NCI-H226 (cell line): Measurements from ENCODE around the gene NDE1.
"Not testable (repeated sequence)": the region's sequence is repeated elsewhere in the genome, so short reads cannot be mapped to it uniquely, and the experiment has no call there.

Experiments
- DNase-seq: peaks from one replicate; pipeline ENCODE4 v3.0.0-alpha.2; 2015

NDE1 gene

GRCh38 chr16:15653227-15653626, 3.2 kb downstream of the NDE1 start:
- DNase-seq = no peak

DNA sequence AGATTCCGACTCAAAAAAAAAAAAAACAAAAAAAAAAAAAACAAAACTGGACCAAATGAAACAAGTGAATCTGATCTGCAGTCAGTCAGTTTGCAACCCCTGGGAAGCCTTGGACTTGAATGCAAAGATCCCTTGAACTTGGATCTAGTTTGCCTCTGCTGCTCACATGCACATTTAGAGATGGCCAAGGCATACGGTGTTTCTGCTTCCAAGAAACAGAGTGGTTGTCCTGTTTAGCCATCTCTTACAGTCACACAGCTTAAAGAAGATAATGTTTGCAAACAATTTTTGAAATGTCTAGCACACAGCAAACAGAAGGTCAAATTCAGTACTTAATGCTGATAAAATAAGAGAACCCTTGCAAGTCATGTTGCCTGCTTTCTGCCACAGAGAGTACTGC, 4.5 kb downstream of the NDE1 start:
- DNase-seq = no peak

DNA sequence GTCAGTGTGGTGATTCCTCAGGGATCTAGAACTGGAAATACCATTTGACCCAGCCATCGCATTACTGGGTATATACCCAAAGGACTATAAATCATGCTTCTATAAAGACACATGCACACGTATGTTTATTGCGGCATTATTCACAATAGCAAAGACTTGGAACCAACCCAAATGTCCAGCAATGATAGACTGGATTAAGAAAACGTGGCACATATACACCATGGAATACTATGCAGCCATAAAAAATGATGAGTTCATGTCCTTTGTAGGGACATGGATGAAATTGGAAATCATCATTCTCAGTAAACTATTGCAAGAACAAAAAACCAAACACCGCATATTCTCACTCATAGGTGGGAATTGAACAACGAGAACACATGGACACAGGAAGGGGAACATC, 5.5 kb downstream of the NDE1 start:
- DNase-seq = not testable (repeated sequence)

DNA sequence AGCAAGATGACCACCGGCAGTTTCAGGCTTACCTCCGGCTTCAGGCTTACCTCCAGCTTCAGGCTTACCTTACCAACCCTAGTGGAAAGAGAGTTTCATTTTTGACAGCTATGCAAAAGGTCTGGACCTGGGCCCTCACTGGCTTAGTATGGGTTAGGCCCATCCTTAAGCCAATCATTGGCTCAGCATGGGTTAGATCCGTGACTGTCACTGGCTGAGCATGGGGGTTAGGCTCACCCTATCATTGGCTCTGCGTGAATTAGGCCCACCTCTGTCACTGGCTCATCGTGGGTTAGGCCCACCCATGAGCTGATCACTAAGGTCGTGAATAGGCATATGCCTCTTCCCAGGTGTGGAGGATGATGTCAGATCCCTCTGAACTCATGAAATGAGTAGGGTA, 8.1 kb downstream of the NDE1 start:
- DNase-seq = no peak

DNA sequence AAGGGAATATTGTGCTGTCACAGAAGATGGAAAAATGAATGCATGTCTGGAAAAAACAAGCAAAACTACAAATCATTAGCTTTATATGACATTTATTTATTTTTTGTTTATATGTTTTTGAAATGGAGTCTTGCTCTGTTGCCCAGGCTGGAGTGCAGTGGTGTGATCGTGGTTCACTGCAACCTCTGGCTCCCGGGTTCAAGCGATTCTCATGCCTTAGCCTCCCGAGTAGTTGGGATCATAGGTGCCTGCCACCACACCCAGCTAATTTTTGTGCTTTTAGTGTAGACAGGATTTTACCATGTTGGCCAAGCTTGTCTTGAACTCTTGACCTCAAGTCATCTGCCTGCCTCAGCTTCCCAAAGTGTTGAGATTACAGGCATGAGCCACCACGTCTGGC, 8.5 kb downstream of the NDE1 start:
- no peak for DNase-seq

- DNase-seq = no peak
Observed at GRCh38 chr16:15660203-15660601, 10.2 kb downstream of the NDE1 start.

GRCh38 chr16:15665107-15665506, 15.1 kb downstream of the NDE1 start:
- DNase-seq = no peak

DNA sequence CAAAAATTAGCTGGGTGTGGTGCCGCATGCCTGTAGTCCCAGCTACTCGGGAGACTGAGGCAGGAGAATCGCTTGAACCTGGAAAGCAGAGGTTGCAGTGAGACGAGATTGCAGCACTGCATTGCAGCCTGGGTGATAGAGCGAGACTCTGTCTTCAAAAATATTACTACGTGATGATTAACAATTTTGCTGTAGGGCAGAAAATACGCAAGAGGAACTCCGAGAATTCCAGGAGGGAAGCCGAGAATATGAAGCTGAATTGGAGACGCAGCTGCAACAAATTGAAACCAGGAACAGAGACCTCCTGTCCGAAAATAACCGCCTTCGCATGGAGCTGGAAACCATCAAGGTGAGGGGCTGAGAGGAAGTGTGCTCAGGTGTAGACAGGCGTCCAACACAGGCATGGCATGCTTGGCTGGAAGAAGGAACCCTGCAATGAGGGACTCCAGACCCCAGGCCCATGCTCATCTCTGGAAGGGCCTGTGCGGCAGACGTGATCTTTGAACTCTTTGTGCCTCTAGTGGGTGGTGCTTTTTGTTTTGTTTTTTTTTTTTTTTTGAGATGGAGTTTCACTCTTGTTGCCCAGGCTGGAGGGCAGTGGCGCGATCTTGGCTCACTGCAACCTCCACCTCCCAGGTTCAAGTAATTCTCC, 17.2 kb downstream of the NDE1 start:
- no peak for DNase-seq

GRCh38 chr16:15671530-15672117, 21.6 kb downstream of the NDE1 start:
- DNase-seq = no peak

- DNase-seq = not testable (repeated sequence)
Observed at GRCh38 chr16:15672127-15672513, 22.1 kb downstream of the NDE1 start.

- DNase-seq = peak; percentile 96
Observed at GRCh38 chr16:15672514-15673167, 22.6 kb downstream of the NDE1 start.

DNA sequence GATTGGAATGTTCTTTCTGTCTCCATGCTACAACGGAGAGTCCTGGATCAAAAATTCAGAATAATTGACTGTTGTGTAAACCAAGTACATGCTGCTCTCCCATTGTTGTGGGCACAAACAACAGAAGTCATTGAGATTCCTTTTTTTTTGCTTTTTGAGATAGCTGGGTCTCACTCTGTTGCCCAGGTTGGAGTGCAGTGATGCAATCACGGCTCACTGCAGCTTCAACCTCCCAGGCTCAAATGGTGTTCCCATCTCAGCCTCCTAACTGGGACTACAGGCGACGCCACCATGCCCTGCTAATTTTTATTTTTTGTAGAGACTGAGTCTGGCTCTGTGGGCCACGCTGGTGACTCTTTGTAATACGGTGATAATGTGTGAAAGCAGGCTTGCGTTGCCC, 24.5 kb downstream of the NDE1 start:
- DNase-seq = no peak

GRCh38 chr16:15676506-15676905, 26.5 kb downstream of the NDE1 start:
- no peak for DNase-seq

DNA sequence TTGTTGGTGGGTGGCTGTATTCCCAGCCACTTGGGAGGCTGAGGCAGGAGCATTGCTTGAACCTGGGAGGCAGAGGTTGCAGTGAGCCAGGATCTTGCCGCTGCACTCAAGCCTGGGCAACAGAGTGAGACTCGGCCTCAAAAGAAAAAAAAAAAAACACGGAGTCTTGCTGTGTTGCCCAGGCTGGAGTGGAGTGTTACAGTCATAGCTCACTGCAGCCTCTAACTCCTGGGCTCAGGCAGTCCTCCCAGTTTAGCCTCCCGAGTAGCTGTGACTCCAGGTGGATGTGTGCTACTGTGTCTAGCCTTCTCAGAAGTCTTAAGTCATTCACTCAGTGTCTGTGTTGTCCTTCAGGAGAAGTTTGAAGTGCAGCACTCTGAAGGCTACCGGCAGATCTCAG, 27.4 kb downstream of the NDE1 start:
- no peak for DNase-seq

- peak; percentile 45 for DNase-seq
Observed at GRCh38 chr16:15682105-15682570, 32.1 kb downstream of the NDE1 start.

DNA sequence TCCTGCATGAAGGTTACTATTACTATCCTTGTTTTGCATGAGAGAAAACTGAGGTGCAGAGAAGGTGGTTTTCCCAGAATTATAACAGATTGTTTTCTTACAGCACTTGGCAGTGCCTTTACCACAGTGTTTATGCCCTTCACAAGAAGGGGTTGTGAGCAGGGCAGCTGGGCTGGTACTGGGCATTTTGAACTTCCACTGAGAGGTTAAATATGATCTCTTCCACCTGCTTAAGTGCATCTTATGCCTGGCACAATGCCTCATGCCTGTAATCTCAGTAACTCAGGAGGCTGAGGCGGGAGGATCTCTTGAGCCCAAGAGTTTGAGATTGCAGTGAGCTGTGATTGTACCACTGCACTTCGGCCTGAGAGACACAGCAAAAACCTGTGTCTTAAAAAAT, 36.2 kb downstream of the NDE1 start:
- no peak for DNase-seq

DNA sequence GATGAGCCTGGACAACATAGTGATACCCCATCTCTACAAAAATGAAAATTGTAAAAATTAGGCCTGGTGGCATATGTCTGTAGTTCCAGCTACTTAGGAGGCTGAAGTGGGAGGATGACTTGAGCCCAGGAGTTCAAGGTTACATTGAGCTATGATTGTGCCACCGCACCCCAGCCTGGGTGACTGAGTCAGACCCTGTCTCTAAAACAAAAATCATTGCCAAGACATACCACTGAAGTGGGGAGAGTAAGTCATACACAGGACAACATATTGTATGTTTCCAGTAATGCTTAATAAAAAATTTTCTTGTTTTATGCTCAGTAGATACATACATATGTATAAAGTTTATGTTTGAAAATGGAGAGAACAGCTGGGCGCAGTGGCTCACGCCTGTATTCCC, 39.2 kb downstream of the NDE1 start:
- no peak for DNase-seq

- no peak for DNase-seq
Observed at GRCh38 chr16:15690296-15690695, 40.3 kb downstream of the NDE1 start.

GRCh38 chr16:15691046-15691445, 41.0 kb downstream of the NDE1 start:
- no peak for DNase-seq

DNA sequence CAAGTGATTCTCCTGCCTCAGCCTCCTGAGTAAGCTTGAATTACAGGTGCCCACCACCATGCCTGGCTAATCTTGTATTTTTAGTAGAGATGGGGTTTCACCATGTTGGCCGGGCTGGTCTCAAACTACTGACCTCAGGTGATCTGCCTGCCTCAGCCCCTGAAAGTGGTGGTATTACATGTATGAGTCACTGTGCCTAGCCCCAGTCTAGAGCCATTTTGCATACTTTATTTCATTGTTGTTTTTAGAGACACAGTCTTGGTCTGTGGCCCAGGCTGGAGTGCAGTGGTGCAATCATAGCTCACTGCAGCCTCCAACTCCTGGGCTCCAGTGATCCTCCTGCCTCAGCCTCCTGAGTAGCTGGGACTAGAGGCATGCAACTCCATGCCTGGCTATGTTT, 42.5 kb downstream of the NDE1 start:
- not testable (repeated sequence) for DNase-seq

DNA sequence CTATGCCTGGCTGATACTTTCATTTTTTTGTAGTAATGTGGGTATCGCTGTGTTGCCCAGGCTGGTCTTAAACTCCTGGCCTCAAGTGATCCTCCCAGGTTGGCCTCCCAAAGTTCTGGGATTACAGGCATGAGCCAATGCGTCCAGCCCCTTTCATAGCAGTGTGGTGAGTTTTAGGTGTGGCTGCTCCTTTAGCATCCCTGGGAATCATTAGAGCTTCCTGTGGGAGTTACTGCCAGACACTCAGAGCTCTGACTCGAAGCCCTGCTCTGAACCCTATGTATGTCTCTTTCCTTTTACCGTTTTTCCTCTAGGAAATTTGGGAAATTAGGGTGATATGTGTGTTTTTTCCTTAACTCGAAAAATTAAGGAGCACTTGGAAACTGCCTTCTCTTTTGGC, 44.5 kb downstream of the NDE1 start:
- no peak for DNase-seq

- no peak for DNase-seq
Observed at GRCh38 chr16:15699819-15700218, 49.8 kb downstream of the NDE1 start.

GRCh38 chr16:15701367-15701766, 51.3 kb downstream of the NDE1 start:
- no peak for DNase-seq
